GM06990 (cell line): ENCODE results near the gene CDC37L1.
A peak's percentile ranks its signal among the peaks of the same experiment; 100 is the strongest.

Experiments used
- DNase-seq: peaks from one replicate; pipeline ENCODE4 v3.0.0-alpha.2; 2011; ENCODE audit not compliant: insufficient read length; ENCODE audit errors: extremely low read depth
- H3K27me3 ChIP-seq: replicated peaks from 2 replicates; pipeline ENCODE4 v1.6.0; 2011; ENCODE audit warnings: low read length; ENCODE audit not compliant: control insufficient read depth, insufficient read depth
- H3K36me3 ChIP-seq: 2 replicates; pipeline ENCODE4 v1.5.1; 2011; ENCODE audit warnings: low read length; ENCODE audit not compliant: control insufficient read depth, insufficient read depth
- H3K4me3 ChIP-seq: replicated peaks from 2 replicates; pipeline ENCODE4 v1.5.1; 2011; ENCODE audit warnings: low read depth, mild to moderate bottlenecking, control low read depth, low read length
- CTCF ChIP-seq: IDR thresholded peaks from 2 replicates; pipeline ENCODE4 v1.5.1; 2011; ENCODE audit warnings: low read length, control low read depth, mild to moderate bottlenecking, inconsistent platforms; ENCODE audit not compliant: insufficient read depth, poor library complexity, severe bottlenecking

The CDC37L1 gene

DNA sequence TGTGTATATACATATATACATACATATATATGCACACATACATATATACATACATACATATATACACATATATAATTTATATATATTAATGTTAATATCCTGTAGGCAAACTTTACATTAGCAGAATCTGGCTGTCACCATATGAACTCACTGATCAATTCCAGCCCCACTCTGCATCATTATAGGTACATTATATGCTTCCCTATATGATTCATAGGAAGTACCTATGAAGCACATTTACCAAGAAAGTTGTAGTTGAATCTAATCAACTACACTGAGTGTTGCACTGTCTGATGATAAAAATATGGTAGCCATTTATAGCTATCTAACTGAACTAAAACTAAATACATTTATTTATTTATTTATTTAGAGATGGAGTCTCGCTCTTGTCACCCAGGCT, 7.6 kb upstream of the CDC37L1 start:
- H3K4me3 ChIP-seq = no peak overlapping the region
- H3K27me3 ChIP-seq = no peaks in the 10 kb centered on the region
- TF ChIP-seq CTCF = no peak
- H3K36me3 ChIP-seq = no peaks in the 10 kb centered on the region
- DNase-seq = no peak

DNA sequence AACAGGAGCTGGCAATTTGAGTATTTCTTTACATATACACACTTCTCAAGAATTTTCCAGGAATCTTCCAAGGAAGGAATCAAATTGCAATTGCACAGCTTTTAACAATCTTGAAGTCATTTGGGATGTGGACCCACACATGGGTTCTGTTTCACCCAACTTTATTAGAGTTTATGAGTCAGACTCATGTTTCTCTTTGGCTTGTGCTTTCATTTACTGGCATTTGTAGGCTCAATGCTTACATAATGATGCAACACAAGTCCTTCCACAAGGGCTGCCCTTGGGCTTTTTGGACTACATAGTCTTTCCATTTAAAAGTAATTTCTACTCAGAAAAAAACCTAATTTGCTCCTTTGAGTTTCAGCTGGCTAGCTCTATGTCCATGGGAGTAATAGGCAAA, 4.6 kb upstream of the CDC37L1 start:
- Histone ChIP-seq H3K4me3 (no peak overlapping the region), H3K36me3 (no peaks in the 10 kb centered on the region), H3K27me3 (no peaks in the 10 kb centered on the region)
- no peak for TF ChIP-seq CTCF
- no peak for DNase-seq

DNA sequence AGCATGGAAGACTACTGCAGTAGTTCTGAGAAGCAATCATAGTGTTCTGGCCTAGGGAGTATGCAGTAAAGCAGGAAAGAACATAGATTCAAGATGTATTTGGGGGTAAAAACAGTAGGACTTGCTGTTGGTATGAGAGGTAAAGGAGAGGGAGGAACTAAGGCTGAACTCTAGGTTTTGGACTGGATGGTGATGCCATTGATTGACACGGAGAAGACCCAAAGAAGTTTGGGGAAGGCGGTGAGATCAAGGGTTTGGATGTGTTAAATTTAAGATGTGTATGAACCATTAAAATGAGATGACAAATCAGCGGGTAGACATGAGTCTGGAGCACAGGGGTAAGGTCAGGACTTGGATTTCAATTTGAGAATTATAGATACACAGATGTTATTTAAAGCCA, 2.0 kb upstream of the CDC37L1 start:
- Histone ChIP-seq H3K36me3 (no peaks in the 10 kb centered on the region), H3K27me3 (no peaks in the 10 kb centered on the region), H3K4me3 (no peak overlapping the region)
- DNase-seq = no peak
- TF ChIP-seq CTCF = no peak

DNA sequence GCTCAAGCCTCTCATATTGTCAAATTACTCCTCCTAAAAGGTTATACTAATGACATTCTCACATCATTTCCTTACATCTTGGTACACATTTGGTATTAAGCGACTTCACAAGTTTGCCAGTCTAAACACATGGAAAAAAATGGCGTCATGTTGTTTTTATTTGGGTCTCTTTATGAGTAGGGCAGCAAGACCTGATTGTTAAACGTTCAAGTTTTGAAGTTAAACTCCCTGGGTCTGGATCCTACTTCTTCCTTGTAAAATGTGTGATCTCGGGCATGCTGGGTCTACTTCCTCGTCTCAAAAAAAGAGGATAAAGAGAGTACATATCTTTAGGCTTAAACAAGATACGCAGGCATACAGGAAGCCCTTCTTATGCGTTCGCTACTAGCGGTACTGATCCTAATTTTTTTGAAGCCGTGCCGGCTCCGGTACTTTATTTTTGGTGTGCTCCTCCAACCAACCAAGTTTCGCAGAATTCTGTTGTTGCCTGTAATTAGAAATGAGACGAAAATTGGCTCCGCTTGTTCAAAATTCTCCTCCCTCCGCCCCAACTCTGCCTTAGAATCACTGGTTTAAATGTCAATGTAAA, 596 bp upstream of the CDC37L1 start:
- H3K27me3 ChIP-seq = no peaks in the 10 kb centered on the region
- TF ChIP-seq CTCF = no peak
- peak; percentile 28 for DNase-seq
- H3K4me3 ChIP-seq = peak overlapping the region; percentile 90
- no peaks in the 10 kb centered on the region; the same call in 1 of the 2 replicates for H3K36me3 ChIP-seq

GRCh38 chr9:4680173-4680525, 780 bp downstream of the CDC37L1 start:
- TF ChIP-seq CTCF = no peak
- no peak for DNase-seq

DNA sequence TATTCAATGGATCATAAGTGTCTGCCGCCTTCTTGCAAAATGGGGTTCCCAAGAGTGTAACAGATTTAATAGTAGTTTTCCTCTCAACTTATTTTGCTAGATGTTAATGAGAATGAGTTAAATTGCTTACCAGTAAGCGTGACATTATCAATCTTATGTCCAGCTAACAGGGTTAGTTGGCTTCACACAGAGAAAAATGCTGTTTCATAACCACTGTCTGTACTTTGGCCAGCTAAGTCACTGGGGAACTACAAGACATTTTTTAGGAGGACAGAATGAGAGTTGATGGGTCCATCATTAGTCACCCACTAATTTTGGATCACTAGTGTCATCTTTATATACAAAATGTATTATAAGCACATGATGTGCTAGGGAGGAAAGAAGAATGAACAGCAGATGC, 1.4 kb downstream of the CDC37L1 start:
- Histone ChIP-seq H3K27me3 (no peaks in the 10 kb centered on the region), H3K36me3 (no peaks in the 10 kb centered on the region; the same call in 1 of the 2 replicates), H3K4me3 (peak overlapping the region; percentile 90)
- TF ChIP-seq CTCF = no peak
- DNase-seq = no peak

More at GRCh38 chr9:4680173-4680525, 780 bp downstream of the CDC37L1 start:
- no peaks in the 10 kb centered on the region; the same call in 1 of the 2 replicates for H3K36me3 ChIP-seq
- peak overlapping the region; percentile 90 for H3K4me3 ChIP-seq
- H3K27me3 ChIP-seq = no peaks in the 10 kb centered on the region
